Omental fat pad (tissue), 4 donors: ENCODE results near the gene ENPP6. TPM values are rescaled to one million over a fixed set of nuclear protein-coding genes. Genes with fewer than 3 reads are reported as not detected.

Experiments used
- ATAC-seq: fragments of 150-250 bp; one replicate; pipeline ENCODE4 v1.9.1; 2016; ENCODE audit warnings: mild to moderate bottlenecking, moderate library complexity; ENCODE audit not compliant: low FRiP score
- DNase-seq: peaks from one replicate; pipeline ENCODE4 v3.0.0-alpha.2; 2019; ENCODE audit warnings: low spot score
- total RNA-seq, 4 donors: library from RNA; depleted of rRNA; stranded (reverse); fragments of >200 nt; gene quantifications; one replicate each; pipeline ENCODE4 v1.1.0, GENCODE V29; 2016
- TF ChIP-seq, protein P1 (sequence below), 3 donors: fragments of 450-650 bp; IDR thresholded peaks; one replicate each; pipeline ENCODE4 v1.5.1; 2016 to 2017; ENCODE audit warnings: antibody characterized with exemption in 3 of 3, mild to moderate bottlenecking in 3 of 3, moderate library complexity in 2 of 3

ENPP6 gene
- under 1 TPM in 2 of 4 donors, not detected in 2; 0.19 to 0.63 TPM for total RNA-seq

DNA sequence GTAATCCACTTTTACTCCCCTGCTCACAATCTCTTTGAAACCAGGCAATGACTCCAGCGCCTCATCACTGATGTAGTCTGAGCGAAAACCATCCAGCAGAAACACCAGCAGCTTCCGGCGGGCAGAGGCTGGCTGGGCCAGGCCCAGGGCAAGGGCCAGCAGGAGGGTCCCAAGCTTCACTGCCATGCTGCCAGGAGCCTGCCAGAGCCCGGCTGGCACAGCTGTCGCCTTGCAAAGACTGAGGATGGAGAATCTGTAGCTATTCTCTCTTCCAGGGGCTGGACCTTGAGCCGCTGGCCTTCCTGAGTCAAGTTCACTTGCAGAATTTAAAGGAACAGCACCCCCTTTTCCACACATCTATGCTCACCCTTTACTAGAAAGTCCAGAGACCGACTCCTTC lies at the start of gene ENPP6:
TSS of gene ENPP6 (minus strand) at position 240 of the 400 bp plus-strand sequence. CDS start at position 186, 54 bp downstream.
- ATAC-seq (no peak), DNase-seq (no peak)
- TF ChIP-seq, protein P1, sequence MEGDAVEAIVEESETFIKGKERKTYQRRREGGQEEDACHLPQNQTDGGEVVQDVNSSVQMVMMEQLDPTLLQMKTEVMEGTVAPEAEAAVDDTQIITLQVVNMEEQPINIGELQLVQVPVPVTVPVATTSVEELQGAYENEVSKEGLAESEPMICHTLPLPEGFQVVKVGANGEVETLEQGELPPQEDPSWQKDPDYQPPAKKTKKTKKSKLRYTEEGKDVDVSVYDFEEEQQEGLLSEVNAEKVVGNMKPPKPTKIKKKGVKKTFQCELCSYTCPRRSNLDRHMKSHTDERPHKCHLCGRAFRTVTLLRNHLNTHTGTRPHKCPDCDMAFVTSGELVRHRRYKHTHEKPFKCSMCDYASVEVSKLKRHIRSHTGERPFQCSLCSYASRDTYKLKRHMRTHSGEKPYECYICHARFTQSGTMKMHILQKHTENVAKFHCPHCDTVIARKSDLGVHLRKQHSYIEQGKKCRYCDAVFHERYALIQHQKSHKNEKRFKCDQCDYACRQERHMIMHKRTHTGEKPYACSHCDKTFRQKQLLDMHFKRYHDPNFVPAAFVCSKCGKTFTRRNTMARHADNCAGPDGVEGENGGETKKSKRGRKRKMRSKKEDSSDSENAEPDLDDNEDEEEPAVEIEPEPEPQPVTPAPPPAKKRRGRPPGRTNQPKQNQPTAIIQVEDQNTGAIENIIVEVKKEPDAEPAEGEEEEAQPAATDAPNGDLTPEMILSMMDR (IDR thresholded peaks at IDR 0.05), result no peak

DNA sequence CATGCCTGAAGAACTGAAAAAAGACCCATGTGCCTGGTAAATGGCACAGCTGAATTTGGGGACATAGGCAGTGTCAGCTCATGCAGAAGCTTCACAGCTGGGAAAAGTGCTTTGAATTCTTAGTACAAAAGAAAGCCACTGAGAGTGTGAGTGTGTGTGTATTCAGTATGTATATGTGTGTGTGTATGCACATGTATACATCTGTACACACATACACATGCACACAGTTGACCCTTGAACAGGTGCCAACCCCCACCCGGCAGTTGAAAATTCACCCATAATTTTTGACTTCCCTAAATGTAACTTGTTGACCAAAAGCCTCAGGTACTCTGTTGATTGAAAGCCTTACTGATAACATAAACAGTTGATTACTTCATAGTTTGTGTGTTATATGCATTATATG lies 49.5 kb upstream of the ENPP6 start:
- ATAC-seq (no peak), DNase-seq (no peak)
- TF ChIP-seq, protein P1 (IDR thresholded peaks at IDR 0.05), result no peak

DNA sequence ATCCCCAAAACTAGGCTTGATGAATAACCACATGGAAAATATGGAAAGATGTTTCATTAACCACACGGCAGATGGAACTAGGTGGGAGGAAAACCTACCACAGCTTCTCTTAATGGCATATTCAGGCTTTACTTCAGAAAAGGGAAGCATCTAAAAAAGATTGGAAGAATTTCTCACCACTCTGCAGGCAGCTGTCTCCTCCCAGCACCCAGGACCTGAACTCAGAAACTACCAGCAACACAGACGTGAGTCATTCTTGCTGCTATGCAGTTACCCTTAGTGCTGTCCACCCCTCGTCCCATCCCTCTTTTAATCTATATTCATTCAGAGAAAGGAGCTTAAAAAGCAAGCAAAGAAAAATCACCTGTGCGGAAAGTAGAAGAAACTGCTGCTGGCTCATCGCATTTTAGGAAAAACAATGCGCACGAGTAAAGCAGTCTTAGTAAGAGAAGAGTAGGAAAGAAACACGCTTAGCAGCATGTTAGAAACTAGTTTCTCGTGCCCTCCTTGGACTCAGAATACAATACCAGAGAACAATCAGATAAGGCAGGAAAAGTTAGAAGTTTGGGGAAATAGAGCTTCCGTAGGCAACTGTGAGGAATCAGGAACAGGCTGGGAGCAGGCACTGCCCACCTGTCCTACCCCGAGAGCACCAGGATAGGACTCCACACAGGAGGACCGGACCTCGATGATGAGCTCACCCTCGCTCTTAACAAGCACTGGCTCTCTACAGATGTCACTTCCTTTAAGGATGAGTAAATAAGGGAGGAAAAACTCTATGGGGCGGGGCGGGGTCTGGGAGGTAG lies 48.1 kb upstream of the ENPP6 start:
- ATAC-seq (no peak), DNase-seq (no peak)
- TF ChIP-seq, protein P1 (IDR thresholded peaks at IDR 0.05), result no peak

DNA sequence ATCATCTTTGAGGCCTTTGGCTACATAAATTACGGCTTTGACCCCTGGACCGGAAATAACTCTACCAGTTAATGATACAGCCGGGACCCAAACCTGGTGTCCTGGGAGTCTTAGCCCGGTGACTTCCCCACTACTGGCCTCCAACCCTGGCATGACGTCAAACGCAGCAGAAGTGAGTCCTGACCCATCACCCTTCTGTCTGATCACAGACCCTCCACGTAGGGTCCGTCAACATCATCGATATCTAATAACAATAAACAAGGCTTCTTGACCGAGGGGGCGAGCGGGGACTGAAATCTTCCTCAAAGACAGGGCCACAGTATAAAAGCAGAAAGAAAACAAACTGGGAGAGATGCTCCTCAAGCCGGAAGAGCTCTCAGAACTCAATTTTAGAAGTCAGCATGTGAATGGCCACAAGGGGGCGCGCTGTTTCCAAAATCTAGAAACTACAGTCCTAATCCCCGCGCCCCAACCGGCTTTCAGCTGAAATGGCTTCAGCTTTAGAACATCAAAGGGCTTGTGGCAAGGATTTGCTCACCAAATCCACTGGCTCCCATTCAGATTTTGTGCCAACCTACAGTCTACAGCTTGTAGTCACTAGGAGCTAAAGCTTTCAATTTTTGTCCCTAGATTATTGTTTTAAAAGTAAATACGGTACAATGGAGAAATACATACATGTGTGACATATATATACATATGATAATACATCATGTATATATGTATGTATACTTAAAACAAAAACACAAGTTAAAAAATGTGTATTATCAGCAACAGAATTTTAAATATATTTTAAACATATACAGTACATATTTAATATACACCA lies 46.4 kb upstream of the ENPP6 start:
- ATAC-seq (peak; percentile 68), DNase-seq (peak; percentile 99)
- TF ChIP-seq, protein P1 (IDR thresholded peaks at IDR 0.05), result peak in 2 of 3 donors; percentile 89

DNA sequence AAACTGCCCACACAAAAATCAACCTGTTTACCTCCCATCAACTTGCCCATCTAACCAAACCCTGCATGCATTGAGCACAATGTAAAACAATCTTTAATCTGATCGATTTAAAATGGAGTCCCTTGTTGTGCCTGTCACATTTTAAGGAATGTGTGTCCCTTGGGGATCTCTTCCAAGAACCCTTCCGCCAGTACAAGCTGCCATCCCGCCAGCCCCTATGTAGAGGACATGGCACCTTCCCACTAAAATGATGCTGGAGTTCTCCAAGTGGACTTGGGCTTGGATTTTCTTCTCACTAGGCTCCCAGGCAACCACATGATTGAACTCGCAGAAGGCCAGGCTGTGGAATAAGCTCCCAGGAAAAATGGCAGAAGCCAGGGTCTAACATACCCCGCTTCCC lies 45.8 kb upstream of the ENPP6 start:
- no peak for DNase-seq

DNA sequence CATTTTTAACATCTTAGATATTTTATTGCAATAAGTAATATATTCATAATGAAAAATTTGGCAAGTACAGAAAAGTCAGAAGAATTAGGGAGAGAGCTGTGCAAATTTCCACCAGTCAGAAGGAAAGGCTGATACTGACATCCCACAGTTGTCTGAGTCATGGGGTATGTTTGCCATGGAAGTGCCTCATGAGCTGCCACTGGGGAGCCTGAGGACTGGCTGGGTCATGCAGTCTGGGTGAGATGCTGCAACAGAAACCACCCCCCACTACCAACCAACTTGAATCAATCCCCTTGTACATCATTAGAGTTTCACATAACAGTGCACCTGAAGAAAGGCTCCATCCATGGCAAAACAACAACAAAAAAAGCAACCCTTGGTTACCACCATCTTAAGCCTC lies 45.2 kb upstream of the ENPP6 start:
- TF ChIP-seq, protein P1 (IDR thresholded peaks at IDR 0.05), result no peak
- no peak for DNase-seq
- no peak for ATAC-seq

More for the DNA sequence above, 45.8 kb upstream of the ENPP6 start:
- TF ChIP-seq, protein P1 (IDR thresholded peaks at IDR 0.05), result no peak
- ATAC-seq, result no peak
